Measurements from ENCODE around the gene RACGAP1. TPM values are rescaled to one million over a fixed set of nuclear protein-coding genes. Genes with fewer than 3 reads are reported as not detected.

RACGAP1 gene
- total RNA-seq, 4 donors from 2014 or later, result 5.5 to 18.5 (median 15.0) TPM

- TF ChIP-seq, protein P1, sequence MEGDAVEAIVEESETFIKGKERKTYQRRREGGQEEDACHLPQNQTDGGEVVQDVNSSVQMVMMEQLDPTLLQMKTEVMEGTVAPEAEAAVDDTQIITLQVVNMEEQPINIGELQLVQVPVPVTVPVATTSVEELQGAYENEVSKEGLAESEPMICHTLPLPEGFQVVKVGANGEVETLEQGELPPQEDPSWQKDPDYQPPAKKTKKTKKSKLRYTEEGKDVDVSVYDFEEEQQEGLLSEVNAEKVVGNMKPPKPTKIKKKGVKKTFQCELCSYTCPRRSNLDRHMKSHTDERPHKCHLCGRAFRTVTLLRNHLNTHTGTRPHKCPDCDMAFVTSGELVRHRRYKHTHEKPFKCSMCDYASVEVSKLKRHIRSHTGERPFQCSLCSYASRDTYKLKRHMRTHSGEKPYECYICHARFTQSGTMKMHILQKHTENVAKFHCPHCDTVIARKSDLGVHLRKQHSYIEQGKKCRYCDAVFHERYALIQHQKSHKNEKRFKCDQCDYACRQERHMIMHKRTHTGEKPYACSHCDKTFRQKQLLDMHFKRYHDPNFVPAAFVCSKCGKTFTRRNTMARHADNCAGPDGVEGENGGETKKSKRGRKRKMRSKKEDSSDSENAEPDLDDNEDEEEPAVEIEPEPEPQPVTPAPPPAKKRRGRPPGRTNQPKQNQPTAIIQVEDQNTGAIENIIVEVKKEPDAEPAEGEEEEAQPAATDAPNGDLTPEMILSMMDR (IDR thresholded peaks at IDR 0.05; ENCODE audit: low read depth), result no peak
Observed at GRCh38 chr12:50039151-50039835, 14.0 kb upstream of the RACGAP1 start.

GRCh38 chr12:50038336-50038735 lies 13.0 kb upstream of the RACGAP1 start:
- TF ChIP-seq, protein P1 (IDR thresholded peaks at IDR 0.05; ENCODE audit: low read depth), result no peak

DNA sequence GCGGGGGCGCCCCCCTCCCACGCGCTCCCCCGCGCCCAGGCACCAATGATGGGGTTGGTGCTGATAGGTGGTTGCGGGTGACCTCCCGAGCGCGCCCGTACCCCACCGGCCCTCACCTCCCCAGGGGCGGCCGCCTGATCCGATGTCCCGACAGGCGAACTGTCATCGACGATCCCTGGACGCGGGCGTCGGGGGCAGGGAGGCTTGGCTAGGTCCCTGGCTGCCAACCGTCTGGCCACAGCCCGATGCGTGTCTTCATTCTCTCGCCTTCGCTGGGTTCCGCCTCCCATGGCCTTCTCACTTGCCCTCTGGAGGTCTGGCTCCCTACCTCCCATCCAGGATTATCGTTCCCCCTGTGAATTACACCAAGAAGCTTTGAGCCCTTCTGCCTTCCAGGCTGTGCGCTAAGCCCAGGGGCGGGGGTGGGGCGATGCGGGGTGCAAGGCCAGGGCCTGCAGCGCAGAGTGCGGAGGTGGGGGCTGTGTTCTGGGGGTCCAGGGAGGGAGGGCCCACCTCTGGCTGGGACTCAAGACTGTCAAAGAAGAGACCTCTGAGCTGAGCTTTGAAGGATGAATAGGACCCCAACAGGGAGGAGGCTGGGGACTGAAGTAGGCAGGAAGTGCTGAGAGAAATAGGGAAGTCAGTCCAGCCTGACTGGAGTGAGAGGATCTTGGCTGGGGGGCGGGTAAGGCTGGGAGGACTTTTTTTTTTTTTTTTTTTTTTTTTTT lies 7.7 kb upstream of the RACGAP1 start:
- TF ChIP-seq, protein P1 (IDR thresholded peaks at IDR 0.05; ENCODE audit: low read depth), result no peak

GRCh38 chr12:50032515-50032853 lies 7.2 kb upstream of the RACGAP1 start:
- TF ChIP-seq, protein P1 (IDR thresholded peaks at IDR 0.05; ENCODE audit: low read depth), result no peak

GRCh38 chr12:50026691-50027090 lies 1.4 kb upstream of the RACGAP1 start:
- TF ChIP-seq, protein P1 (IDR thresholded peaks at IDR 0.05; ENCODE audit: low read depth), result no peak

DNA sequence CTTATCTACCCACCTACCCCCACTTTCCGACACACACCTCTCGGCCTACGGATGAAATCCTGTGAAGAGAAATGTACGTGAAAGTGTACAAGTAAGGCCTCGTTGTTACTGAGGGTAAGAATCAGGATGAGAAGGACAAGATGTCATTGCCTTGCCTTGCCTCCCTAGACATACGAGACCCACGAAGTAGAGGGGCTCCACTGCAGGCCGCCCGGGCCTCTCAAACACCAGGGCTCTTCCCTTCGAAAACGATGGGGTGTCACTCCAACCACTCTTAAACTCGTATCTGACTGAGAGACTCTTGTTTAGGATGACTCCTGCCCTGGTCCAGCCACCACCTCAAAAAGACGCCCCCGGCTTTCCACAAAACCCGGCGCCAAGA lies 498 bp downstream of the RACGAP1 start:
- TF ChIP-seq, protein P1 (IDR thresholded peaks at IDR 0.05; ENCODE audit: low read depth), result no peak

DNA sequence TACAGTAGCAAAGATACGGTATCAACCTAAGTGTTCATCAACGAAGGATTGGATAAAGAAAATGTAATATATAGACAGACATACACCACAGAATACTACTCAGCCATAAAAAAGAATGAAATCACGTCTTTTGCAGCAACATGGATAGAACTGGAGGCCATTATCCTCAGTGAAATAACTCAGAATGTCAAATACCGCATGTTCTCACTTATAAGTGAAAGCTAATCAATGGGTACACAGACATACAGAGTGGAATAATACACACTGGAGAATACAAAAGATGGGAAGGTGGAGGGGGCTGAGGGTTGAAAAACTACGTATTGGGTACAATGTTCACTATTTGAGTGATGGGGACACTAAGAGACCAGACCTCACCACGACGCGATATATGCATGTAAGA lies 1.1 kb downstream of the RACGAP1 start:
- TF ChIP-seq, protein P1 (IDR thresholded peaks at IDR 0.05; ENCODE audit: low read depth), result no peak
